ENCODE measurements around the gene ZNF311.
"Not testable (repeated sequence)": the region's sequence is repeated elsewhere in the genome, so short reads cannot be mapped to it uniquely, and the experiment has no call there.

ZNF311 gene

GRCh38 chr6:28982476-28983266 lies 22.4 kb downstream of the ZNF311 start:
- DNase-seq (ENCODE audit: low spot score): no peak

DNA sequence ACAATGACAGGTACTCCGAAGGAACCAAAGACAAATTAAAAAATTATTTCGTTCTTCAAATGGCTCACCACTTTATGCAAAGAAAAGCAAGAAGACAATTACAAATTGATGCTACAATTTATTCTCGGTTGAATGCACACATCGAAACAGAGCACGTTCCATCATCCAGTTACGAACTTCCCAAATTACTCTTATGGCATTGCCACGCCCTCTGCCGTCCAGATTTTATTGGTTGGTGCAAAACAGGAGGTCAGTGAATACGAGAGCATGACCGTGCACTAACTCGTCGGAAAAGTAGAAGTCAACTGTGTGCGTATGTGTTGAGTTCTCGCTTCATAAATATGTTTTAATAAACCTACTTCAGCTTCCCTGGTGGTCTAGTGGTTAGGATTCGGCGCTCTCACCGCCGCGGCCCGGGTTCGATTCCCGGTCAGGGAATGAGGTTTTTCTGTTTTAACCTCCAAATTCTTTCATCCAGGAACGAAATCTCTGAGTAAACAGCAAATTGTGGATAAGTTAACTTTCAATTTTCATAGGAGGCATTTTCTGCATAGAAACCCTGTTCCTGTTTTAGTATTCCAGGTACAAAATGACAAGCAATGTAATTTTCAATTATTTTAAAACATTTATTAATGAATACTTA lies 23.2 kb downstream of the ZNF311 start:
- DNase-seq (ENCODE audit: low spot score): peak; percentile 41

- DNase-seq (ENCODE audit: low spot score): no peak
Measured at GRCh38 chr6:28981431-28981832, 23.7 kb downstream of the ZNF311 start.

DNA sequence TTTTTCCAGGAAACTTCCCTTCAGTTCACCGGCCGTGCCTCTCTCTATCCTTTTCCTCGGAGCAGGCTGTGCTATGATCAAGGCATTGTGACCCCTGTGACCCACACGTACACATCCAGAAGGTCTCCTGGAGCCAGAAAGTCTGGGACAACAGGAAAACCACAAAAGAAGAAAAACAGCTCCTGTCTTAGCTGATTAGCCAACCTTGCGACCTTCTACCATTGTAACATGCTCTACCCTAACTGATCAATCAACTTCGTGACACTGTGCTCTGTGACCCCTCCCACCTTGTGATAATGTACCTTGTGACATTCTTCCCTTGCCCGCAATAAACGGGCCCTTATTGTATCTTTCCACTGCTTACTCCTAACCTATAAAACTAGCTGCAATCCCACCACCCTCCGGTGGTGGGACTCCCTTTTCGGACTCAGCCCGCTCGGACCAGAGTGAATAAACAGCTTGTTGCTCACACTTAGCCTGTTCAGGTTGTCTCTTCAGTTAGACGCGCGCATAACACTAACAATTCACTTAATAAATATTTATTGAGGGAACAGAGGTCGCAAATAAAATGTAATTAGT lies 24.2 kb downstream of the ZNF311 start:
- DNase-seq (ENCODE audit: low spot score): peak; percentile 76

DNA sequence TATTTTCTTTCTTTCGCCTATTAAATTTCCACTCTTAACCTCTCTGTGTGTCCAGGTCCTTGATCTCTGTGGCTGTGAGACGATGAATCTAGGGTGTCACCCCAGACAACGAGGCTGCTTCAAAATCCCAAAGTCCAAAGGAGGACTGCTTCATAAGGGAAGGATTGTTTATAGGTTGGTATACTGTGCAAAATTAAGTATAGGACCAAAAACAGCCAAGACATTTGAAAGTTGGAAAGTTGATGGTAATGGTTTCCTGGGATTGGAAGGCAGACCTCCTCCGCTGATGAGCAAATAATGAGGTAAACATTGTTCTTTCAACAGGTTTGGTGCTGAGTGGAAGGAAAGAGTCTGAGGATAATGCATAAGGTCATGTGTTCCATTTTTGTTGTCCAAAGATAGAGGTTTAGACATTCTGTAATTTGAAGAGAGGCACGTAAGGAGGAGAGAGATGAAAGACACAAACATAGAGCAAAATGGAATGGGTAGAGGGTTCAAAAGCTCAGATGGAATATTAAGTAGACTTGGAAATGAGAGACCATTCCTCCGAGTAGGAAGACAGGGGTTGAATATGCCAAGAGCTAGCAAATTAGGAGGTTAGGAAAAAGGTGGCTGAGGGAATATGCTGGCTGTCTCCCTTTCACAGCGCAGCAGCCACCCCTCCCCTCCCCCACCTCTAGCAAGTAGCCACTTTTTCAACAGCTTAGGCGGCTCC lies 24.8 kb downstream of the ZNF311 start:
- no peak for DNase-seq (ENCODE audit: low spot score)

- no peak for DNase-seq (ENCODE audit: low spot score)
Measured at GRCh38 chr6:28979679-28980078, 25.4 kb downstream of the ZNF311 start.

DNA sequence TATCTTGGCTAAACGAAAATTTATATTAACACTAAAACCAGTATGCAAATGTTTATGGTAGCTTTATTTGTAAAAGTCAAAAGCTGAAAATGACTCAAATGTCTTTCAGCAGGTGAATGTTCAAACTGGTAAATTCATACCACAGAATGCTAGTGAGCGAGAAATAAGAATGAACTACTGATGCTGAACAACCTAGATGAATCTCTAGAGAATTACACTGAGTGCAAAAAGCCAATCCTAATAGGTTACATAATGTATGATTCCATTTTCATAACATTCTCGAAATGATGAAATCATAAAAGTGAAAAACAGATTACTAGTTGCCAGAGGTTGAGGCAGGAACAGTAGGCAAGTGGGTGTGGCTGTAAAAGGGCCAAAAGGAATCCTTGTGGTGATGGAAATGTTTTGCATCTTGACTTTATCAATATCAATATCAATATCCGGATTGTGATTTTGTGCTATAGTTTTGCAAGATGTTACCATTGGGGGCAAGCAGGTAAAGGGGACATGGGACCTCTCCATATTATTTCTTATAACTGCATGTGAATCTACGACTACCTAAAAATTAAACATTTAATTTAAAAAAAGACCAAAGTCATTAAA lies 26.1 kb downstream of the ZNF311 start:
- DNase-seq (ENCODE audit: low spot score): no peak

DNA sequence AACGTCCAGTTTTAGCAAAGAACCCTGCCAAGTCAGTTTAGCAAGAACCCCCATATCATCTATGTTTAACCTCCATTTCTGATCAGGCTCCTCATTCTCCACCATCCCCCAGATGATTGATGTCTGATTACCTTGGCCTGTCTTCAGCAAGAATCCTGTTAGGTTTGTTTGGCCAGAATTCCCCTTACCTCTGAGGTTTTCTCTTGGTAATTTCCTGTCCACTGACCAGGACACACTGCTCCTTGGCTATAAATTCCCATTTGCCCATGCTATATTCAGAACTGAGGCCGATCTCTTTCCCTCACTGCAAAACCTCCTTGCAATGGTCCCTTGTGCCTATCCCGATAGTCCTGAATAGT lies 27.0 kb downstream of the ZNF311 start:
- no peak for DNase-seq (ENCODE audit: low spot score)

- no peak for DNase-seq (ENCODE audit: low spot score)
Measured at GRCh38 chr6:28977341-28978132, 27.6 kb downstream of the ZNF311 start.

DNA sequence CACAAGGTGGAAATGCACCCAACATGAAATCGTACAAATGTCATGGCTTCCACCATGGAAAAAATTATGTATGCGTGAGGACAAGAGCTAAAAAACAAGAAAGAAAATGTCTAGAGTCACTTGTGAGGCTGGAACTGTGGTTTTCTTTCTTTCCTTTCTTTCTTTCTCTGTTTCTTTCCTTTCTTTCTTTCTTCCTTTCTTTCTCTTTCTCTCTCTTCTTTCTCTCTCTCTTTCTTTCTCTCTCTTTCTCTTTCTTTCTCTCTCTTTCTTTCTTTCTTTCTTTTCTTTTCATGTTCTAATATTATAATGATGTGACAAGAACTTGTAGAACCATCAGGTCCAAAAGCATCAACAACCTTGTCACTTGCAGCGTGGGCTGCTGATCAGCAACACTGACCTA lies 28.4 kb downstream of the ZNF311 start:
- no peak for DNase-seq (ENCODE audit: low spot score)

- peak; percentile 45 for DNase-seq (ENCODE audit: low spot score)
Measured at GRCh38 chr6:28974505-28974904, 30.6 kb downstream of the ZNF311 start.

DNA sequence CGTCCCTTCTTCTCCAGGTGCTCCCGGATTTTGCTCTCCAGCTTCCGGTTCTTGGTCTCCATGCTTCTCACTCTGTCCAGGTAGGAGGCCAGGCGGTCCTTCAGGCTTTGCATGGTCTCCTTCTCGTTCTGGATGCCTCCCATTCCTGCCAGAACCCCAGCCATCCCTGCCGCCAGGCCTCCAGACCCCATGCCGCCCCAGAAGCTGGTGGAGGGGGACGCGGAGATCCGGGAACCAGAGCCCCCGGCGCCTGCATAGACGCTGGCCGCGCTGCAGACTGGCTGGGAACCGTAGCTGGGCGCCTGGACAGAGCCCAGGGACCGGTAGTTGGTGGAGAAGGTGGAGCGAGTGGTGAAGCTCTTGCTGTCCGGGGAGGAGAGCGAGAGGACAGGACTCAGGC lies 35.1 kb downstream of the ZNF311 start:
- DNase-seq (ENCODE audit: low spot score): not testable (repeated sequence)

GRCh38 chr6:28969129-28969528 lies 36.0 kb downstream of the ZNF311 start:
- DNase-seq (ENCODE audit: low spot score): no peak

DNA sequence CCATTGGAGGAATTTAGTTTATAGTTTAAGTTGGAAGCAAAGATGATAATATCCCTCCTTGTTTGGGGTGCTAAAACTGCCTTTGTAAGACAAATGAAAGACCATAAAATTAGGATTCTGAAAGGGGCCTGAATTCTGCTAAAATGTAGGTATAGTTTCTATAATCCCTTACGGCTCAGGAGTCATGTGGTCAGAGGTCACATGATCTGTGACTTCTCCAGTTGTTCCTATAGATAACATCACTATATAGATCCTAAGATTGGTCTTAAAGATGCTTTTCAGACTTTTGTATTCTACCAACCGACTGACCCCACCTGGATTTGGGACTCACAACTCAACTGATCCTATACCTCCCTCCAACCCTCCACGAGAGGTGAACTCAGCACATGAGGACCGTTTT lies 36.6 kb downstream of the ZNF311 start:
- DNase-seq (ENCODE audit: low spot score): no peak

DNA sequence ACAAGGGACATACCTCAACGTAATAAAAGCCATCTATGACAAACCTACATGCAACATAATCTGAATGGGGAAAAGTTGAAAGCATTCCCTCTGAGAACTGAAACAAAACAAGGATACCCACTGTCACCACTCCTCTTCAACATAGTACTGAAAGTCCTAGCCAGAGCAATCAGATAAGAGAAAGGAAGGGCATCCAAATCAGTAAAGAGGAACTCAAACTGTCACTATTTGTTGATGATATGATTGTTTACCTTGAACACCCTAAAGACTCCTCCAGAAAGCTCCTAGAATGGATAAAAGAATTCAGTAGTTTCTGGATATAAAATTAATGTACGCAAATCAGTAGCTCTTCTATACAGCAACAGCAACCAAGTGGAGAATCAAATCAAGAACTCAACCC lies 39.4 kb downstream of the ZNF311 start:
- no peak for DNase-seq (ENCODE audit: low spot score)

- DNase-seq (ENCODE audit: low spot score): no peak
Measured at GRCh38 chr6:28960846-28961500, 44.1 kb downstream of the ZNF311 start.

GRCh38 chr6:28958561-28959243 lies 46.4 kb downstream of the ZNF311 start:
- not testable (repeated sequence) for DNase-seq (ENCODE audit: low spot score)

DNA sequence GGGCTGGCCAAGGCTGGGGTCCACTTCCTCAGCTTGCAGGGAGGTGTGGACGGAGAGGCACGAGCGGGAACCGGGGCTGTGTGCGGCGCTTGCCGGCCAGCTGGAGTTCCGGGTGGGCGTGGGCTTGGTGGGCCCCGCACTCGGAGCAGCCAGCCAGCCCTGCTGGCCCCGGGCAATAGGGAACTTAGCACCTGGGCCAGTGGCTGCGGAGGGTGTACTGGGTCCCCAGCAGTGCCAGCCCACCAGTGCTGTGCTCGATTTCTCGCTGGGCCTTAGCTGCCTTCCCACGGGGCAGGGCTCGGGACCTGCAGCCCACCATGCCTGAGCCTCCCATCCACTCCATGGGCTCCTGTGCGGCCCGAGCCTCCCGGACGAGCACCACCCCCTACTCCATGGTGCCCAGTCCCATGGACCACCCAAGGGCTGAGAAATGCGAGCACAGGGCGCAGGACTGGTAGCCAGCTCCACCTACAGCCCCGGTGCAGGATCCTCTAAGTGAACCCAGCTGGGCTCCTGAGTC lies 47.3 kb downstream of the ZNF311 start:
- DNase-seq (ENCODE audit: low spot score): not testable (repeated sequence)

DNA sequence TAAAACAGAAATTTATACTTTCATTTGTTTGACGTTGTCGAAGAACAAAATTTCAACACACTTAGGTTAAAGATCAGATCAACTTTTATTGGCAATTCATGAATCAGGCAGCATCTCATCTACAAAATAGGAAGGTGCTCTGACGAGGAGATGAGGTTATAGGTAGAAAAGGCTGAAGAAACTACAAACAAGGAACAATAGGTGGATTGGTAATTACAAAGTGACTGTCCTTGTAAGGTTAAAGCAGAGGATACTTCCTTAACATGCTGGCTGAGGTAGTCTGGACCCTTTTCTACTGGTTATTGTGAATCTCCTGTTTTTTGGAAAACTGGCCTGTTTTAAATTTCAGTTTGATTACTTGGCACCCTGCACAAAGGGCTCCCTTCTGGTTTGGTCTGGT lies 48.8 kb downstream of the ZNF311 start:
- DNase-seq (ENCODE audit: low spot score): no peak

DNA sequence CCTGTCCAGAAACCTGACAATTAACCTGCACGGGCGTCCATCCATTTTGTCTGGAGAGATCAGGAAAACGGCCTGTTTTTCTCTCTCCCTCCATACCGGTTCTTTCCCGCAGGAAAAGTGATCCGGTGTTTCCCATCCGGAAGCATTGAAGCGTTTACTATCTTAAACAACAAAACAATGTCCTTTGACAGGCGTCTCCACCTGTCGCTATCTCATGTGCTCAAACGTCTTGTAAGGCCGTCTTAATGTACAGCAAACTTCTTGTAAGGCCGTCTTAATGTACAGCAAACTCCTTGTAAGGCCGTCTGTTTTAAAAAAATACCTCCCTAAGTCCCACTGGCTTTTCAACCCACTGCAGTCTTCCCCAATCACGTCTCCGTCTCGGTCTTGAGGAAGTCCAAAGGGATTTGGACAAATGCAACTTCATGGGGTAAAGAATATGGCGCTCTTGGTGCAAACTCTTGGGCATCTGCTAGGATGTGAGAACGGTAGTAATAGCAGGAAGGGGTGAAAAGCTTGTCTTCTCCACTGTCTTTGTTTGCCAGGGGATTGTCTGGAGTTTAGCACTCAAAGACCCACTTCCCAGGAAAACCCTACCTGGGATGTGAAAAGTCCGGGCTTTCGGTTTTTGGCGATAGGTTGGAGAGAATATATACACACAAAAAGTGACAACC lies 51.4 kb downstream of the ZNF311 start:
- DNase-seq (ENCODE audit: low spot score): no peak

All from HuH-7 (cell line).